ENCODE measurements around the gene ZNF789.

GRCh38 chr7:99497766-99498545 is 25.3 kb downstream of the ZNF789 start:
- TF ChIP-seq CTCF (IDR thresholded peaks at IDR 0.05) (no peak), RFX5 (IDR thresholded peaks at IDR 0.05; ENCODE audit: low read length) (no peak), POLR2AphosphoS5 (IDR thresholded peaks at IDR 0.05; ENCODE audit: low read depth, low read length) (no peak), MXI1 (IDR thresholded peaks at IDR 0.05; ENCODE audit: low read depth, low read length) (no peak), YY1 (IDR thresholded peaks at IDR 0.05; ENCODE audit: low read depth) (no peak), FOSL2 (IDR thresholded peaks at IDR 0.05; ENCODE audit: borderline replicate concordance, low read depth) (no peak), TAF1 (IDR thresholded peaks at IDR 0.05; ENCODE audit: borderline replicate concordance, low read depth, low read length) (no peak)
